ENCODE data around the gene EML5. TPM values are rescaled to one million over a fixed set of nuclear protein-coding genes. Genes with fewer than 3 reads are reported as not detected.

Gene EML5
- total RNA-seq: 0.49 TPM

DNA sequence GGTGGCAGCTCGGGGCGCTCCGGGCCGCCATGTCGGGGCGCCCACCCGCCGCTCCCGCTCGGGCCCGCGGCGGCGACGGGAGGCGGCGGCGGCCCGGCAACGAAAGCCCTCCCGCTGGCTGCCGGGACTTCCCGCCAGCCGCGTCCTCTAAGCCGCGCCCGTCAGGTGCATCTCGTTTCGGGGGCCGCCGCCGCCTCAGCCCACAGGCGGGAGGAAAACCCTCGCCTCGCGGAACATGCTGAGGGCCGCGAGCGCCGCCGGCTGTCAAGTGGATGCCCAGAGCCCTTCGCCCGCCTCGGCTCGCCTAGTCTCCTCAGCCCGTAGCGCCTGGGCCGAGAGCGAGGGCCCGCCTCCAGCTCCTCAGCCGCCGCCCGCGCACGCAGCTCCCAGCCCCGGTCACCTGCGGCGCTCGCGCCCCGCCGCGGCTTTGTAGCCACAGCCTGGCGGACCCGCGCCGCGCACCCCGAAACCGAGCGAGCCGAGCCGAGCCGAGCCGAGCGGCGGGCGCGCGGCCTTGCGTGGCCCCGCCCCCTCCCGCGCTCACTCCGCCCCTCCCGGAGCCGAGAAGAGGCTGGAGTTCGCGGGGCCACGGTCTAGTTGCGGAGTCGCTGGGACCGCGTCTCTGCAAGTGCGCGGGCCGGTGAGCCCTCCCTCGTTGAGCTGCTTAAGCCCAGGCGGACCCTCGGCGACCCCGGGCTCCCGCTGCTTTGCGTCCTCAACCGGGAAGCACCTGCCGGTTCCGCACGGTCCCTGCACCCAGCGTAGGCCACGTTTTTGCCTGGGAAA, at the start of gene EML5:
Gene EML5 (minus strand): TSS at position 481 of the 786 bp plus-strand sequence. CDS start 450 bp downstream, at position 31.
- TF ChIP-seq POLR2AphosphoS5 (IDR thresholded peaks at IDR 0.05; ENCODE audit: insufficient read depth in 1 of 2, low read depth in 1 of 2) (no peak), POLR2A (IDR thresholded peaks at IDR 0.05) (no peak), CTCF (IDR thresholded peaks at IDR 0.05) (peak in 1 of 3 experiments; percentile 30)
- Histone ChIP-seq H3K36me3 (no peaks in the 10 kb centered on the region), H3K4me1 (peaks cover 5% of the 10 kb centered on the region), H3K9me3 (no peaks in the 10 kb centered on the region), H3K27ac (peak within 1 kb of the TSS; percentile 22), H3K4me3 (peak within 1 kb of the TSS; percentile 47 to 55), H3K27me3 (no peaks in the 10 kb centered on the region)
- DNase-seq (ENCODE audit: extremely low spot score in 2 of 2): no peak
- intact Hi-C loops (cut with DNase I): no loop called here

- Histone ChIP-seq H3K27me3 (no peaks in the 10 kb centered on the region), H3K4me3 (no peak overlapping the region), H3K27ac (no peak overlapping the region), H3K9me3 (no peaks in the 10 kb centered on the region), H3K4me1 (no peaks in the 10 kb centered on the region), H3K36me3 (peaks cover 0 to 13% of the 10 kb centered on the region in 2 donors)
- no peak for TF ChIP-seq CTCF (IDR thresholded peaks at IDR 0.05)
- TF ChIP-seq POLR2A (IDR thresholded peaks at IDR 0.05): no peak
- TF ChIP-seq POLR2AphosphoS5 (IDR thresholded peaks at IDR 0.05; ENCODE audit: insufficient read depth in 1 of 2, low read depth in 1 of 2): no peak
- intact Hi-C loops (cut with DNase I): no loop called here
- DNase-seq (ENCODE audit: extremely low spot score in 2 of 2): no peak
Measured at GRCh38 chr14:88842414-88842813, 49.7 kb upstream of the EML5 start.

DNA sequence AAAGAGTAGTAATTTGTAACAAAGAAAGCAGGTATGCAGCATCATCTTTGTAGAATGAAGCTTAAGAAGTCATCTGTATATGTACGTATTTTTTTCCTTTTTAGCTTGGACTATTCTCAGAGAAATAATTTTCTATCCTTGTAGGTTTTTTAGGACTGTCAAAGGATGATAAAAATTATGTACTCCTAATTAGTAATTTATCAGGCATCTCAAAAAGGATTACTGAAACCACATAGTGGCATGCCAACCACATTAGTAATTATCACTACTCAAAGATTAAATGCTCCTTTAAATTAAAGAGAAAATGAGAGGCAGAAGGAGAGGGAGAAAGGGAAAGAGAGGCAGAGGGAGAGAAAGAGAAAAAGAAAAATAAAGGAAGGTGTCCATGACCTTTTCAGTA, 49.0 kb upstream of the EML5 start:
- TF ChIP-seq POLR2A (IDR thresholded peaks at IDR 0.05): no peak
- TF ChIP-seq CTCF (IDR thresholded peaks at IDR 0.05): no peak
- no peak for TF ChIP-seq POLR2AphosphoS5 (IDR thresholded peaks at IDR 0.05; ENCODE audit: insufficient read depth in 1 of 2, low read depth in 1 of 2)
- no peak for DNase-seq (ENCODE audit: extremely low spot score in 2 of 2)
- intact Hi-C loops (cut with DNase I): no loop called here
- Histone ChIP-seq H3K27me3 (no peaks in the 10 kb centered on the region), H3K9me3 (no peaks in the 10 kb centered on the region), H3K27ac (no peak overlapping the region), H3K4me1 (no peaks in the 10 kb centered on the region), H3K4me3 (no peak overlapping the region), H3K36me3 (peaks cover 0 to 13% of the 10 kb centered on the region in 2 donors)

DNA sequence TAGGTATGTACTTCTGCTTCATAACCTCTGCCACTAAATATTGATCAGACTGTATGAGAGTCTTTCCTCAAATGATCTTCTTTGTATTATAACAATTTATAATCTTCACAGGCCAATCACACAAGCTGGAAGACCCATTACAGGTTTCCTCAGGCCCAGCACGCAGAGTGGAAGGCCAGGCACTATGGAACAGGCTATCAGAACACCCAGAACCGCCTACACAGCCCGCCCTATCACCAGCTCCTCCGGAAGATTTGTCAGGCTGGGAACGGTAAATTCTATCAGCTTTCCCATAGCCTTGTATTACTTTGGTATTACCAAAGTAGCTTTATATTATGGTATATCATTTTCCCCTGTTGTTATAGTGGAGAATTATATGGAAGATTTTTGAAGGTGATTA, 48.2 kb upstream of the EML5 start:
- no peaks in the 10 kb centered on the region for H3K4me1 ChIP-seq
- peaks cover 0 to 13% of the 10 kb centered on the region in 2 donors for H3K36me3 ChIP-seq
- no peaks in the 10 kb centered on the region for H3K27me3 ChIP-seq
- intact Hi-C loops (cut with DNase I): no loop called here
- no peaks in the 10 kb centered on the region for H3K9me3 ChIP-seq
- no peak for DNase-seq (ENCODE audit: extremely low spot score in 2 of 2)
- H3K4me3 ChIP-seq: no peak overlapping the region
- H3K27ac ChIP-seq: no peak overlapping the region
- TF ChIP-seq POLR2AphosphoS5 (IDR thresholded peaks at IDR 0.05; ENCODE audit: insufficient read depth in 1 of 2, low read depth in 1 of 2) (no peak), POLR2A (IDR thresholded peaks at IDR 0.05) (no peak), CTCF (IDR thresholded peaks at IDR 0.05) (no peak)

DNA sequence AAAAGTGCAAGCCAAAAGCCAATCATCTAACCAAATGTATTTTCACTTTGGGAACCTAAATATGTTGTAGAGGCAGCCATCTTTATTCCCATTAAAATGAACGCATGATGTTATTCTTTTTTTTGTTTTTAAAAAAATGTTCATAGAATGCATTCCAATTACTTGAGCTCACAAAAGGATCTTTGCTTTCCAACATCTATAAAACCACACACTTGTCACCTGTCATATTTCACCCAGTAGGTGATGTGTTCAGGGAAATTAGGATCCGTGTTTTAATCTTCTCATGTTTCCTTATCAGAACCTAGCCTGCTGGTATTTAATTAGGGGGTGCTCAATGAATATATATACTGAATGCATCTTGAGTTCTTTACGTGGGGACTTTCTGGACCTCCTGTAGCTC, 45.3 kb upstream of the EML5 start:
- Histone ChIP-seq H3K9me3 (no peaks in the 10 kb centered on the region), H3K4me3 (no peak overlapping the region), H3K27ac (no peak overlapping the region), H3K4me1 (peaks cover 18% of the 10 kb centered on the region), H3K36me3 (peaks cover 0 to 12% of the 10 kb centered on the region in 2 donors), H3K27me3 (no peaks in the 10 kb centered on the region)
- intact Hi-C loops (cut with DNase I): no loop called here
- TF ChIP-seq CTCF (IDR thresholded peaks at IDR 0.05): no peak
- no peak for TF ChIP-seq POLR2AphosphoS5 (IDR thresholded peaks at IDR 0.05; ENCODE audit: insufficient read depth in 1 of 2, low read depth in 1 of 2)
- TF ChIP-seq POLR2A (IDR thresholded peaks at IDR 0.05): no peak
- DNase-seq (ENCODE audit: extremely low spot score in 2 of 2): no peak

All from vagina (tissue), 2 donors.